H1 (cell line): Measurements from ENCODE around the gene CACNB4. TPM values are rescaled to one million over a fixed set of nuclear protein-coding genes. Genes with fewer than 3 reads are reported as not detected.

ENCODE experiments used
- CTCF ChIA-PET: fragments of 300-600 bp; sonication (Branson Sonifier 250); formaldehyde crosslinking; loops from one replicate; lab custom pipeline; 2021; ENCODE audit not compliant: partially characterized antibody; lab: Charles Lee
- POLR2A ChIA-PET: fragments of 300-600 bp; sonication (Branson Sonifier 250); formaldehyde crosslinking; loops from one replicate; lab custom pipeline; 2021; ENCODE audit warnings: inconsistent platforms; ENCODE audit not compliant: partially characterized antibody; lab: Charles Lee
- DNase-seq, 2 experiments: peaks; one replicate each; pipeline versions ENCODE4 v3.0.0 to v3.0.0-alpha.2; 2010 to 2022; ENCODE audit warnings: low spot score in 2 of 2, low read depth in 1 of 2, mixed read lengths in 1 of 2
- FAIRE-seq: peaks from 2 replicates; lab custom pipeline; 2011; peaks lifted over from hg19 to GRCh38; lab: Jason Lieb, UNC
- H2AFZ ChIP-seq: 2 replicates; pipeline ENCODE4 v1.8.1; 2012; ENCODE audit warnings: low read length, inconsistent platforms
- H2AK5ac ChIP-seq: 2 replicates; pipeline ENCODE4 v1.6.1; 2013; ENCODE audit warnings: low read depth, low read length
- H2BK120ac ChIP-seq: replicated peaks from 2 replicates; pipeline ENCODE3; 2013; ENCODE audit warnings: low read depth, low read length, inconsistent platforms
- H2BK12ac ChIP-seq: 2 replicates; pipeline ENCODE4 v1.6.1; 2013; ENCODE audit warnings: low read depth, low read length
- H2BK15ac ChIP-seq: 2 replicates; pipeline ENCODE4 v1.6.1; 2013; ENCODE audit warnings: low read length
- H2BK20ac ChIP-seq: 2 replicates; pipeline ENCODE4 v1.6.1; 2013; ENCODE audit warnings: low read length
- H2BK5ac ChIP-seq: 2 replicates; pipeline ENCODE4 v1.6.1; 2013; ENCODE audit warnings: low read depth, low read length
- H3K14ac ChIP-seq: 2 replicates; pipeline ENCODE4 v1.6.1; 2013; ENCODE audit warnings: inconsistent platforms; ENCODE audit not compliant: insufficient read length
- H3K18ac ChIP-seq: 2 replicates; pipeline ENCODE4 v1.6.1; 2013; ENCODE audit warnings: low read length; ENCODE audit errors: extremely low read depth
- H3K23ac ChIP-seq: 2 replicates; pipeline ENCODE4 v1.6.1; 2013; ENCODE audit warnings: inconsistent platforms; ENCODE audit not compliant: insufficient read length
- H3K23me2 ChIP-seq: 2 replicates; pipeline ENCODE4 v1.6.1; 2013; ENCODE audit warnings: low read depth, low read length
- H3K27ac ChIP-seq: 2 replicates; pipeline ENCODE4 v1.6.1; 2011; ENCODE audit warnings: low read depth, low read length, inconsistent platforms
- H3K27me3 ChIP-seq, 4 experiments: replicated peaks in 1 of 4; 1 replicate in 1 of 4; 2 replicates in 3 of 4; pipeline versions ENCODE4 v1.6.1 to v1.8.1; 2011 to 2013; ENCODE audit warnings: low read length in 3 of 4, mild to moderate bottlenecking in 3 of 4, inconsistent platforms in 2 of 4, mixed read lengths in 2 of 4, moderate library complexity in 1 of 4; ENCODE audit not compliant: control insufficient read depth in 3 of 4, insufficient read depth in 3 of 4; ENCODE audit errors: extremely low read depth in 1 of 4
- H3K36me3 ChIP-seq, 4 experiments: 2 replicates each; pipeline versions ENCODE4 v1.6.1 to v1.8.1; 2011 to 2013; ENCODE audit warnings: mild to moderate bottlenecking in 4 of 4, low read length in 3 of 4, moderate library complexity in 2 of 4, control low read depth in 1 of 4, inconsistent platforms in 1 of 4; ENCODE audit not compliant: insufficient read depth in 4 of 4, control insufficient read depth in 2 of 4
- H3K4ac ChIP-seq: replicated peaks from 2 replicates; pipeline ENCODE3; 2013; ENCODE audit warnings: low read length, low read depth, mixed read lengths, inconsistent platforms; ENCODE audit not compliant: insufficient read length
- H3K4me1 ChIP-seq, 4 experiments: replicated peaks in 1 of 4; 1 replicate in 1 of 4; 2 replicates in 3 of 4; pipeline versions ENCODE4 v1.6.1 to v1.8.1; 2011 to 2013; ENCODE audit warnings: low read length in 3 of 4, inconsistent platforms in 2 of 4, mixed read lengths in 1 of 4; ENCODE audit not compliant: insufficient read depth in 4 of 4, control insufficient read depth in 3 of 4
- H3K4me2 ChIP-seq, 2 experiments: 2 replicates each; pipeline versions ENCODE4 v1.6.1 to v1.8.1; 2011 to 2013; ENCODE audit warnings: low read depth in 2 of 2, low read length in 2 of 2, control low read depth in 1 of 2, inconsistent platforms in 1 of 2, mild to moderate bottlenecking in 1 of 2; ENCODE audit not compliant: insufficient read depth in 1 of 2
- H3K4me3 ChIP-seq, 4 experiments: fragments of 200-600, 300-600 bp in 1 of 4; sonication (generic), shearing (Covaris generic), sonication (Bioruptor Twin) in 1 of 4; 2 replicates each; pipeline versions ENCODE4 v1.5.1 to v1.8.1; 2011 to 2016; ENCODE audit warnings: low read length in 4 of 4, low read depth in 3 of 4, control low read depth in 2 of 4, inconsistent platforms in 2 of 4, mild to moderate bottlenecking in 2 of 4, mixed read lengths in 1 of 4, moderate library complexity in 1 of 4; ENCODE audit not compliant: insufficient read depth in 2 of 4; ENCODE audit errors: extremely low read depth in 1 of 4
- H3K56ac ChIP-seq: replicated peaks from 2 replicates; pipeline ENCODE3; 2013; ENCODE audit warnings: low read depth, mild to moderate bottlenecking, mixed read lengths, low read length, inconsistent platforms; ENCODE audit not compliant: insufficient read length
- H3K79me1 ChIP-seq: 2 replicates; pipeline ENCODE4 v1.6.1; 2013; ENCODE audit warnings: low read depth, low read length, control low read depth
- H3K79me2 ChIP-seq, 2 experiments: 2 replicates each; pipeline versions ENCODE4 v1.6.1 to v1.8.1; 2012 to 2013; ENCODE audit warnings: low read length in 2 of 2, mild to moderate bottlenecking in 2 of 2, inconsistent platforms in 1 of 2; ENCODE audit not compliant: insufficient read depth in 2 of 2, control insufficient read depth in 1 of 2
- H3K9ac ChIP-seq, 4 experiments: replicated peaks in 1 of 4; 1 replicate in 1 of 4; 2 replicates in 3 of 4; pipeline versions ENCODE4 v1.6.1 to v1.8.1; 2011 to 2013; ENCODE audit warnings: low read depth in 3 of 4, low read length in 3 of 4, control low read depth in 2 of 4, mild to moderate bottlenecking in 2 of 4, moderate library complexity in 2 of 4, inconsistent platforms in 1 of 4; ENCODE audit errors: extremely low read depth in 1 of 4
- H3K9me3 ChIP-seq, 2 experiments: 2 replicates each; pipeline versions ENCODE4 v1.6.1 to v1.8.1; 2012 to 2013; ENCODE audit warnings: mild to moderate bottlenecking in 2 of 2, moderate library complexity in 2 of 2, control low read depth in 1 of 2, inconsistent platforms in 1 of 2, low read depth in 1 of 2, low read length in 1 of 2, mixed read lengths in 1 of 2; ENCODE audit not compliant: insufficient read depth in 2 of 2
- H4K20me1 ChIP-seq, 2 experiments: replicated peaks in 1 of 2; 2 replicates each; pipeline versions ENCODE3 to v1.8.1; 2011 to 2013; ENCODE audit warnings: inconsistent platforms in 2 of 2, low read length in 2 of 2, mild to moderate bottlenecking in 1 of 2; ENCODE audit not compliant: insufficient read depth in 2 of 2, control insufficient read depth in 1 of 2
- H4K5ac ChIP-seq: 2 replicates; pipeline ENCODE4 v1.6.1; 2013; ENCODE audit warnings: low read length, low read depth, mixed read lengths, inconsistent platforms; ENCODE audit not compliant: insufficient read length
- H4K8ac ChIP-seq: 2 replicates; pipeline ENCODE4 v1.8.0; 2013; ENCODE audit warnings: mild to moderate bottlenecking, moderate library complexity, low read length, inconsistent platforms; ENCODE audit not compliant: insufficient read depth; ENCODE audit errors: extremely low read depth
- H4K91ac ChIP-seq: replicated peaks from 2 replicates; pipeline ENCODE3; 2013; ENCODE audit warnings: low read length, mixed read lengths, inconsistent platforms; ENCODE audit not compliant: insufficient read length
- CREB1 ChIP-seq: IDR thresholded peaks from 2 replicates; pipeline ENCODE4 v1.6.1; 2012; ENCODE audit warnings: inconsistent platforms
- SIX5 ChIP-seq: IDR thresholded peaks from 2 replicates; pipeline ENCODE4 v1.6.1; 2011; ENCODE audit warnings: mild to moderate bottlenecking, low read depth, low read length
- TAF7 ChIP-seq: optimal IDR thresholded peaks from 2 replicates; pipeline ENCODE3; 2011; ENCODE audit warnings: low read depth, mild to moderate bottlenecking, inconsistent platforms, low read length, moderate library complexity, borderline replicate concordance
- WGBS, 2 experiments: shearing (Covaris generic) in 1 of 2; methylation state at CpG; one replicate each; pipeline versions ENCODE4 v1.1.6 to v1.1.7; 2013 to 2015; ENCODE audit warnings: low lambda C conversion rate in 2 of 2, mixed read lengths in 2 of 2, inconsistent platforms in 1 of 2, low coverage in 1 of 2, missing lambda C conversion rate in 1 of 2; ENCODE audit not compliant: insufficient replicate concordance in 2 of 2, insufficient coverage in 1 of 2, insufficient read length in 1 of 2; ENCODE audit errors: extremely low coverage in 1 of 2, missing lambda C conversion rate in 1 of 2; 5-methylcytosine and 5-hydroxymethylcytosine counted together
- polyA plus RNA-seq, 7 experiments: library from polyadenylated mRNA; depleted of rRNA in 3 of 7; stranded (reverse) in 5 of 7; unstranded in 2 of 7; fragments of >200 nt in 5 of 7; fragments of 200-250 nt in 2 of 7; gene quantifications; 1 replicate in 5 of 7; 2 replicates in 1 of 7; 4 replicates in 1 of 7; pipeline versions ENCODE4 v1.2.1 to v1.2.3, GENCODE V29; 2011 to 2013; ENCODE audit warnings: missing spikeins in 2 of 7, mixed read lengths in 2 of 7
- total RNA-seq: library from RNA; stranded (reverse); fragmentation: NEBNext Ultra II Directional; extraction: Animal tissue kit (Norgen Biotek cat#: 25700); gene quantifications from 2 replicates; pipeline ENCODE4 v1.2.1, GENCODE V29; 2021

CACNB4 gene
- total and polyA plus RNA-seq, 2 of the 8 experiments (the other 6 are each of a cell fraction or from before 2014, with no cell fraction given): 2.0 to 4.0 TPM

DNA sequence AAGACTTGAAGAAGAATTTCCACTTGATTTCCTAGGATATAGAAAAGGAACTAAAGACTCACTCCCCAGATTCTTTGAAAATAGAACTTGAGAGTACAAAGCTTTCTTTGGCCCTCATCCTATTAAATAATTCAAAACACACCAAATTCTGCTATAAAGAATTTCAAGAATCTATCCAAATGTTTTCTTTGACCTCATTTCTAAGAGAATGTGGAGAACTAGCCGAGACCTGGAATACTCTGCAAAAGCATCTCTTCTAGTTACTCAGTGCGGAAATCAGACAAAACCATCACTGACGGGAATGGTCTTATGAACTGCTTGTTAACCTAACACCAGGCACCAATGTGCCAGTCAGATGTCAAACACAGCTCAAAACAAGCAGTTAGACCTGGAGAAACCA, 226.4 kb downstream of the CACNB4 start:
- Histone ChIP-seq H2BK120ac (no peak overlapping the region), H3K56ac (no peak overlapping the region), H3K9me3 (peaks cover 0 to 5% of the 10 kb centered on the region in 2 experiments; a peak in 2 of 4 replicates), H4K5ac (no peak overlapping the region), H3K14ac (no peak overlapping the region), H3K9ac (no peak overlapping the region), H3K79me1 (no peaks in the 10 kb centered on the region), H3K36me3 (no peaks in the 10 kb centered on the region), H2AK5ac (no peak overlapping the region), H2BK15ac (no peak overlapping the region), H4K91ac (no peak overlapping the region), H3K23ac (no peak overlapping the region), H3K4me2 (no peak overlapping the region), H4K20me1 (no peaks in the 10 kb centered on the region), H3K4ac (no peak overlapping the region), H3K18ac (no peak overlapping the region), H3K27ac (no peak overlapping the region), H4K8ac (no peak overlapping the region), H3K79me2 (no peaks in the 10 kb centered on the region), H3K4me1 (no peaks in the 10 kb centered on the region; a peak in 2 of 7 replicates), H2AFZ (no peak overlapping the region), H2BK20ac (no peak overlapping the region), H3K23me2 (no peaks in the 10 kb centered on the region), H2BK12ac (no peak overlapping the region), H2BK5ac (no peak overlapping the region), H3K27me3 (no peaks in the 10 kb centered on the region), H3K4me3 (no peak overlapping the region)
- ChIA-PET CTCF (no interaction called here), POLR2A (no interaction called here)
- DNase-seq: no peak
- WGBS, 2 experiments: 79% methylated on average over 3 of the region's 3 CpGs; no CpG with 5 or more reads in 1 of the 2 experiments
- no peak for FAIRE-seq
- TF ChIP-seq TAF7: no peak
- no peak for TF ChIP-seq SIX5
- TF ChIP-seq CREB1: no peak
